HG02970 (cell line): ENCODE data around the gene HIVEP1.
"Not testable (repeated sequence)": the region's sequence is repeated elsewhere in the genome, so short reads cannot be mapped to it uniquely, and the experiment has no call there.

Experiments used
- ATAC-seq: cut with Tn5 transposase; IDR thresholded peaks from one replicate; pipeline ENCODE4 v1.9.1; 2021; ENCODE audit warnings: mild to moderate bottlenecking, moderate library complexity, moderate number of reproducible peaks; ENCODE audit not compliant: unreplicated experiment, low FRiP score

HIVEP1 gene

DNA sequence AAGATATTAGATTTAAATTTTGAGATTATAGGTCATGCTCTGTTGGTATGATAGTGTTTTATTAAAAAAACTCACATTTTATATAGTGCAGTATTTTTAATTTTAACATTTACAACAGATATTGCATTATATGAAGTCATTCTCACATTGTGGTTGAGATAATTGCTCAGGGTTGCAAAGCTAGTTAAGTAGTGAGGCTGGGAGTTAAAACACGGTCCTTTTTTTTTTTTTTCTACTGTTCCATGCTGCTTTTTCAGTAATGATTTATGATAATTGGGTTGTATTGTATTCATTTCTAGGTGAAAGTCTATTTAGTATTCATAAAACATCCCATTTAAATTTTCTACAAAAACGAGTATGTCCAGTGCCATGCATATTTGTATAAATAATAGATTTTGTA lies 160.5 kb downstream of the HIVEP1 start:
- no peak for ATAC-seq

DNA sequence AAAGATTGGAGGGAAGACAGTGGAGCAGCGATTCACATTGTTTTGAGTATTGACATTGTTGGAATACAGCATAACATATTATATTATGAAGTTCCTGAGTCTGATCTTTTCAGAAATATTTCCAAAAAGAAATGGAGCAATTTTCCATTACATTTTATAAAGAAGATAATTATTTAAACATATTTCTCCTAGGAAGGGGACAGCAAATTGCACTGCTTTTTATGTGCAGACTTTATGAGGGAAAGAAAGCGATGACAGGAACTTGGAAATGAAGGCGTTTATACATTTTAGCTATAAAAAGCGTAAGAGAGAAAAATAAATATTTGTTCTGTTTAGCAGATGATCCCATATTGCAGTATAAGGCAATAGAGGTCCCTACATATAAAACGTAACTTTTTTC lies 161.1 kb downstream of the HIVEP1 start:
- ATAC-seq = no peak

DNA sequence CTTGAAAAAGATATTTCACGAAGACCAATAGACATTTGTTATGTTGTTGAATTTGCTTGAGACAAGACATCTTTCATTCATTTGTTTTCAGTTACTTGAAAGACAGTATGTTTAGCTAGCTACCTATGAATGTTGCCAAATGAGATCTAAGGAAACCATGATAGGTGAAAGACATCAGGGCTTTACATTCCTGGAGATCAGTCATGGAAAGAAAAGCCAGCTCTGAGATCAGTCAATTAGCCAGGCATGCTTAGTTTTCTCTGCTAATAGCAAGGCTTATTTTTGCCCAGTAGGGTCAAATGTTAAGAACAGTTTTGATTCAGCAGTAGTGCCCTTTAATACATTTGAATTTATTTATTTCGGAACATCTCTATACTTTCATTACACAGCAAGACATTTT lies 161.5 kb downstream of the HIVEP1 start:
- no peak for ATAC-seq

DNA sequence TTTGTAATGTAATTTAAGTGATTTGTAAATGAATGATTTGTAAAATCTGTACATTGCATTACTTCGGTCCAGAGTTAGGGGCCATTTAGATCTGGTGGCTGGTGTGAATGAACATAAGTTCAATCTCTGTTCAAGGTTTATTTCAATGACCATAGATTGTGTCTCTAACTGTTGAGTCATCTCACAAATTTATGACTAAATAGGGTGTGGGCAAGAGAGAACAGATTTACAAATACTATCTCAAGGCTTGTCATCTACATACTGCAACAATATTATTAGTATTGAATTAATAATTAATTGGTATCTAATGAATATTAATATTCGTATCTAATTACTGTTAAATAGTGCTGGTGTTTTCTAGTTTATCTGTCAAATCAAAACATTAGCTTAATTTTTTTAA lies 162.8 kb downstream of the HIVEP1 start:
- ATAC-seq = no peak

DNA sequence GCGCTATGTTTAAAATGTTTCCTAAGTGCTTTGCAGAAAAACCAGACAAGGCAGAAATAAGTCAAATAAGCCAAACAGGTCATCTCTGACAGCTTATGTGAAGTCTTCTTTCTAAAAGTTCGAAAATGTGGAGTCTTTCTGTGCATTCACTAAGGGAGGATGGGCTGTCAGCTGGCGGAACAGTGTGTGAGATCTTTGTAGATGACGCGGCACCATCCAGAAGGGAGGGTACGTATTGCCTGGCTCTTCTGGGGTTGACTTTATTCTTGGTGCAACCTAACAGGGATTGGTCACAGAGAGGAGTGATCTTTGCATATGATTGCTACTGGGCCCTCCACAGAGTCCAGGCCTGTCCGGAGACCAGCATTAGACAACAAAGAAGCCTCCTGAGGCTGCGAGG lies 163.5 kb downstream of the HIVEP1 start:
- no peak for ATAC-seq

DNA sequence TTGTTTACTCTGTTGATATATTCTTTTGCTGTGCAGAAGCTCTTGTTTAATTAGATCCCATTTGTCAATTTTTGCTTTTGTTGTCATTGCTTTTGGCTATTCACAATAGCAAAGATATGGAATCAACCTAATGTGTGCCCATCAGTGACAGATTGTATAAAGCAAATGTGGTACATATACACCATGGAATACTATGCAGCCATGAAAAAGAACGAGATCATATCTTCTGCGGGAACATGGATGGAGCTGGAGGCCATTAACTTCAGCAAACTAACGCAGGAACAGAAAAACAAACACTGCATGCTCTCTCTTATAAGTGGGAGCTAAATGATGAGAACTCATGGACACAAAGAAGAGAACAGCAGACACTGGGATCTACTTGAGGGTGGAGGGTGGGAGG lies 164.7 kb downstream of the HIVEP1 start:
- not testable (repeated sequence) for ATAC-seq

DNA sequence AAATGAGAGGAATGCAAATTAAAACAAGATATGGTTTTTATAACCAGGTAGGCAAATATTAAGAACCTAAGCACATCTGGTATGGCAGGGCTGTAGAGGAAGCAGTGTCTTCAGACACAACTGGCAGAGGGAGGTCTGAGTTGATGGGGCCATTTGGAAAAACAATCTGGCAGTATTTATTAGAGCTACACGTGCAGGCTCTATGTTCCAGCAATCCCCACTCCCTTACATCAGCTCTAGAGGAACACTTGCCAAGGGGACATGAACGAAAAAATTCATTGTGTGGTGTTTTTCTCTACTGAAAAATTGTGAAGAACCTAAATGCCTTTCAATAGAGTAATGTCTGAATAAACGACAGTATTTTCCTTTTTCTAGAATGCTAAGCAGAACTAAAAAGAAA lies 166.4 kb downstream of the HIVEP1 start:
- ATAC-seq = no peak

DNA sequence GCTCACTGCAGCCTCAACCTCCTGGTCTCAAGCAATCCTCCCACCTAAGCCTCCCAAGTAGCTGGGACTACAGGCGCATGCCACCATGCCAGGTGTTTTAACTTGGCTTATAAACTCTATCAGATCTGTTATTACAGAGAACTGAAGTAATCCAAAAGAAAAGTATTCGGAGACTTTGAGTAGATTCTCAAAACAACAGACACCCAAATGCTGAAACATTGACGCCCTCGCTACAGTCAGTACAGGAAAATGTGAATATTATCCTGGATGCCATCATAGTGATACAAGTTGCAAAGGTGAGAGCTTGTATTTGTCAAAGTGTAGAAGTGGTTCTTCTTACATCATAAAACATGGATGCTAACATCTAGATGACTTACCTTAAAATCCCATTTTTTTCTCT lies 169.4 kb downstream of the HIVEP1 start:
- ATAC-seq = no peak

DNA sequence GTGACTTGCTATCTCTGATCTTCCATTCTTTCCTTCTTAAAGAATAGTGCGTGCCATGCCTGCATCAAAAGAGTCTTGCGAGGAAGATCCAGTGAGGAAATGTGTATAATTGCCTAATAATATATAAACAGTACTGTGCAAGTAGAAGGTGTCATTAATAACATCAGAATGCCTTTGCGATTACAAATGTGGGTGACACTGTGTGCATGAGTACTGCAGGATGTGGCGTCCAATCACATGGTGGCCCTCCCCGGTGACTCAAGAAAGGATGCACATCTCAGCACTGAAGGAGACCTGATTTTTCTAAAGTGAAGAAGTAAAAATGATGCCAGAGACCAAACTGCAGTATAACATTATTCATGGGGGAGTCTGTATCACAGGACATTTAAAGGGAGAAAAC lies 170.6 kb downstream of the HIVEP1 start:
- no peak for ATAC-seq

DNA sequence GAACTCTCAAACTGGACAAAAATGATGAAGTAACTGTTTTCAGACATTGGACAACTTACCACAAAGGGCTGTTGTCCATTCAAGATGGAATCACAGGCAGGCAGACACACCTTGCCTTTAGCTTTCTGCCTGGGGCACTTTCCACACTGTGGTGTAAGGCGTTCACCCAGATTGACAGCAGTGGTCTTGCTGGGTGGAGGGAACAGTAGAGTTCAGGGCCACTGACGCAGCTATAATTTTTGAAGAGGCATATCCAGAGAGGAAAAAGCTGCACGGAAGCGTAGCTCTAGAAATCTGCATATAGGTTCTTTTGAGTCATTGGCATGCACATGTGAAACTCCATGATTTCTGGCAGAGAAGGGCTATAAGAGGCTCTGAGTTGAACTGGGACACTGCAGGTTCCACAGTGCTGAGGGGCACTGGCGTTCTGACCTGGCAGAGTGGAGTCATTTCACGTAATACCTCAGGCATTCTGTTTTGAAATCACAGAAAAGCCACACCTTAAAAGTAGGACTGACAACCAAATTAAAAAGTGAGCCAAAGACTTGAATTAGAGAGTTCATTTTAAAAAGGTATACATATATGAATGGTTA lies 173.1 kb downstream of the HIVEP1 start:
- no peak for ATAC-seq

DNA sequence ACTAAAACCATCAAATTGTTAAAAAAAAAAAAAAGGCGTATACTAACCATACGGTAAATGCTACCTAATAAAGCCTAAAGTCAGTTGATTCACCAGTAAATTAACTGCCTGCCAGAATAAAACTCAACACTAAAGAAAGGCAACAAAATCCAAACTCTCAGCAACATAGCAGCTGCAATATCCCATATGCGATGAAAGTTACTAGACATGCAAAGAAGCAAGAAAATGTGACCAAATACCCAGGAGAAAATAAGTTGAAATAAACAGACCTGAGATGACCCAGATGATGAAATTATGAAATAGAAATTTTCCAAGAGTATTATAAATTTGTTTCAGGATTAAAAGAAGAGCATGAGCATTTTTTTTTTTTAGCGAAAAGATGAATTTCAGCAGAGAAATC lies 174.4 kb downstream of the HIVEP1 start:
- ATAC-seq = no peak

DNA sequence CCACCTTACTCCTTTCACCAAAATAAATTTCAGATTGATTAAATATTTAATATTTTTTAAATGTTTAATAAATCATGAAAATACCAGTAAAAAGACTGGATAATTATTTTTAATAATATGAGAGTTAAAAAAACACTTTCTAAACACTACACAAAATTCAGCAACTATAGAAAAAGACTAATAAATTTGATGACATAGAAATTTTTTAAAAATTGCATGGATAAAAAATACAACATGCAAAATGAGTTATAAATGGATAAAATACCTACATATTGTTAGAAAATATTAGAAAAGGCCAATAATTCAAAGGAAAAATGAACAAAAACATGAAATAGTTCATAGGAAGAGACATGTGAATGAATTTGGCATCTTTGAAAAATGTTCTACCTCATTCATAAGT lies 177.0 kb downstream of the HIVEP1 start:
- ATAC-seq = no peak

DNA sequence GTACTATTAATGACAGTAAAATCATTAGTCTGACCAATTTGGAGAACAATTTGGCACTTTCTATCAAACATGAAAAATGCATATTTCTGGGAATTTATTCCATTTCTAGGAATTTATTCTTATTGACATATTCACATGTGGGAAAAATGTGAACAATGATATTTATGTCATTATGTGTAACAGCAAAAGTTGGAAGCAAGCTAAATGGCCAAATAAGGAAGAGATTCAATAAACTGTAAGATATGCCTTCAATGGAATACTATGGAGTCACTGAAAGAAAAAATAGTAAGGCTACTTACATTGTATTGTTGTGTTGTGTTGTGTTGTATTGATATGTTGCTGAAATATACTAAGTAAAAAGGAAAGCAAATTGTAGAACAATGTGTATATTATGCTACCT lies 177.5 kb downstream of the HIVEP1 start:
- no peak for ATAC-seq

DNA sequence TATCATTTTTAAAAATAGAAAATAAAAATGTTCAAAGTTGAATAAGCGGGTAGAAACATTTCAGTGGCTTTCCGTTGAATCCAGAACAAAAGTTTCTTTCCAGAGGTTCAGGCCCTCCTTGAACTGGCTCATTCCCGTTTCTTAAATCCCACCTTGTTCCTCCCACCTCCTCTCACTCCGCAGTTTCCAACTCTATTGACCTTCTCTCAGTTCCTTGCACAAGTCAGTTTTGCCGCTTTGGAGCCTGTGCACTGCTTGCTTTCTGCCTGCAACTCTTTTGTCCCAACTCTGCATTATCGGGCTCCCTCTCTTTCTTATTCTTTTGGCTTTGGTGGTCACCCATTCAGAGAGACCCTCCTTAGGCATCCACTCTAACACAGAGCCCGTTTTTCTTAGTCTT lies 178.1 kb downstream of the HIVEP1 start:
- ATAC-seq = no peak

DNA sequence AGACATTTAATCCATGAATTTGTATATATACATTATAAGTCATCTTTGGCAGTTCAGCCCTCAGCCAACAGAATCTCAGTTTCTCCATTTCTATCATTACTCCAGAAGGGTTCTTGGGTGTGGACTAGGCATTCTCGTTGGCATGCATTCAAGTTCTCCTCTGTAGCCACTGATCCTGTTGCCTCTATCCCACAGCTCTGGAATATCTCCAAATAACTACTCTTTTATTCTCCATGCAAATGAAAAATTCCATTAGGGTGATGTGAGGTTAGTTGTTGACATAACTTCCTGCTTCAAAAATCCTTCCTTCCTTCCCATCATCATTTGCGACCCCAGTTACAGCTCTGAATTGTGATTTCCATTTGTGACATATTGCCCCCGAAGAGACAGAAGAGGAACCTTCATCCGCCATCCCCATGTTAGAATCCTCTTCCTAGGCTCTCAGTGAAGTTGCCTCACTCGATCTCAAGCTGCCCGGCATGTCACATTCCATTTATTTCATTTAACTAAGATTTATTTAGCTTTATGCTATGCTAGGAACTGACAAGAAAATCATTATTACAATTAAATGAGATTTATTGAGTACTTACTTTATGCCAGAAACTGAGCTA lies 184.3 kb downstream of the HIVEP1 start:
- ATAC-seq = no peak

DNA sequence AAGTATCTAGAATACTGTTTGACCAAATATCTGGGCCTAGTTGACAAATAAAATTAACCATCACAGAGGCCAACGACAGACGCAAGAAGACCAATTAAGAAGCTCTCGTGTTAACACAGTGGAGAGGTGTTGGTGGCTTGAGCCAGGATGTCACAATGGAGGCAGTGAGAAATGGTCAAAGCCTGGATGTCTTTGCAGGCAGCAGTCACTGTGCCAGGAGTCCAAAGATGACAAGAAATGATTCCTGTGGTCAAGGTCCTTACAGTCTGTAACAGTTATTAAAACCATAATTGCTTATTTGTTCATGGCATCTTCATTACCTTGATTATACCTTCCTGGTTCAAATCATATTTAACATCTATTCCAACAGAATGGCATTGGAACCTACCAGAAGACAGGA lies 186.7 kb downstream of the HIVEP1 start:
- ATAC-seq = no peak

DNA sequence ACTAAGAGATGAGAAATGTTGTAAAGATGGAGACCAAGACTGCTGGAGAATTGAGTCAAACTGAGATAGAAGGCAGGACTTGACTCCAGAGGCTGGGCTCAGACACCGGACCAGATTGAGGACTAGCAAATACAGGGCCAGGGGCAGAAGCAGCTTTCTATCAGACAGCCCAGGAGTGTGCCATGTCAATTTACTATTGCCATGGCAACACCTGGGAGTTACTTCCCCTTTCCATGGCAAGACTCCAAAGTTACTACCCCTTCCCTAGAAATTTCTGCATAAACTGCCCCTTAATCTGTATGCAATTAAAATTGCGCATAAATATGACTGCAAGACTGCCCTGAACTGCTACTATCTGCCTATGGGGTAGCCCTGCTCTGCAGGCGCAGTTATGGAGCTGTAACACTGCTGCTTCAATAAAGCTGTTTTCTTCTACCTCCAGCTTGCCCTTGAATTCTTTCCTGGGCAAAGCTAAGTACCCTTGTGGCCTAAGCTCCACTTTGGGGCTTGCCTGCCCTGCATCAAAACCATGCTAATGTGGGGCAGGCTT lies 188.0 kb downstream of the HIVEP1 start:
- no peak for ATAC-seq

DNA sequence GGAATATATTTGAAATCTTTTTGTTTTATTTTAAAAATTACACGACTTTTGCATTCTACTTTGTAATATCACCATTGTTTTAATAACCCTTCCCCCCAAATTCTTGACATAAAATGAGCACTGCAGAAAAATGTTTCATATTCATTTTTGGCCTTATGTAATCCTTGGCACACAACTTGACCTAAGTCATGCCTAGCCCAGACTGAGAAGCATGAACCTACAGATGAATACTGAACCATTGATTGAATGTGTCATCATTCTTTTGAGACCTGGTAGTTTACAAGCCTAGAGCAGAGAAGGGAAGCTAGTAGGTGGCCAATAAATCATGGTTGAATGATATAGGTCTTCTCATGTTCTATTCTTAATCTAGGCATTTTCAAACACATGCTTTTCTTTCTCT lies 188.6 kb downstream of the HIVEP1 start:
- no peak for ATAC-seq

DNA sequence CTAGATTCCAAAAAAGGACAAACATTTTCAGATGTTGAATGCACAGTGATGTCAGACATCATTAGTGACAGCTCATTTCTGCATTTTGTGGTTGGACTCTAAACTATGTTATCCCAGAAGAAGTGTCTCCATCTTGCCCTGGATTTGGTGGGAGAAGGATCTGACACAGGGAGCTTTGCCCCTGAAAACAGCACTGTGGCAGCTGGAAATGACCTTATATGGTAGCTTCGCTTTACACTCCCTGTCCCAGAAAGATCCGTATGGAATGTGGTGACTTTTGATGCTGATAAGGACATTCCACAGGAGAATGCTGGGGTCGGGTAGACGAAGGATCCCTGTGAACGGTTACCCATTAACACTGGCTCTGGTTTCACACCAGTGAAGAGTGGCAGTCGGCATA lies 190.9 kb downstream of the HIVEP1 start:
- no peak for ATAC-seq

DNA sequence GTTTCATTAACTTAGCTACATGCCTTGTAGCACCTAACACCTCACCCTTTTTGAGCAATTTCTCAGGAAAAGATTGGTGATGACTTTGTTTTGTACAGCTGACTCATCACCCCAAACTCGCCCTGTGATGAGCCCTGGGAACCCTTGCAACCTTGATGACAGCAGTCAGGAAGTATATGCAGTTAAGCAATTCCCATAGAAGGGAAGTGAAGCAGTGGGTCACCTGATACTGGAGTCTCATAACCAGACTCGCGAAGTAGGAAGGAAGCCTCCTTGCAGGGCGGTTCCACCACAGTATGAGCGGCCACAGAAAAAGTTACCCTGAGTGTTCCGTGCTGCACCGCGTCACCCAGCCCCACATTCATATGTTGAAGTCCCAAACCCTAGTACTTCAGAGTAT lies 196.1 kb downstream of the HIVEP1 start:
- ATAC-seq = no peak

DNA sequence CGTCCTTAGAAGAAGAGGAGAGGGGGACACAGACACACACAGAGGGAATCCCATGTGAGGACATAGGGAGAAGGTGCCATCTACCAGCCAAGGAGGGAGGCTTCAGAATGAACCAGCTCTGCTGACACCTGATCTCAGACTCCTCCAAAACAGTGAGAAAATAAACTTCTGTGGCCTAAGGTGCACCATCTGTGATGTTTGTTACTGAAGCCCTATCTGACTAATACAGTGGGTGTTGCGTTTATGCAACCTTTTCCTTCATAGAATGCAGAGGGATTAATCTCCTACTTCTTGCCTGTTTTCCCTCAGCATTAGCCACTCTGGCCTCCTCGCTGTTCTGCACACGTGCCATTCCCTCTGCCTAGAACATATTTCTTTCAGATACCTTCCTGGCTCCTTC lies 196.6 kb downstream of the HIVEP1 start:
- ATAC-seq = no peak
